HG02981 (cell line): ENCODE measurements around the gene TP53I11.

Source experiments
- ATAC-seq: cut with Tn5 transposase; IDR thresholded peaks from one replicate; pipeline ENCODE4 v1.9.1; 2021; ENCODE audit warnings: mild to moderate bottlenecking, moderate library complexity; ENCODE audit not compliant: unreplicated experiment

Gene TP53I11

GRCh38 chr11:44942029-44942955 is 8.4 kb downstream of the TP53I11 start:
- ATAC-seq = no peak

- no peak for ATAC-seq
These were observed 9.2 kb downstream of the TP53I11 start for GRCh38 chr11:44941259-44942021.

- no peak for ATAC-seq
These were observed 9.8 kb downstream of the TP53I11 start for GRCh38 chr11:44940835-44941234.

GRCh38 chr11:44940404-44940803 is 10.3 kb downstream of the TP53I11 start:
- ATAC-seq = no peak

GRCh38 chr11:44939673-44940395 is 10.8 kb downstream of the TP53I11 start:
- no peak for ATAC-seq

GRCh38 chr11:44938066-44938691 is 12.5 kb downstream of the TP53I11 start:
- ATAC-seq = no peak

- no peak for ATAC-seq
These were observed 13.6 kb downstream of the TP53I11 start for GRCh38 chr11:44936951-44937543.

- peak; percentile 59 for ATAC-seq
These were observed 14.2 kb downstream of the TP53I11 start for GRCh38 chr11:44936525-44936924.

GRCh38 chr11:44934735-44935250 is 15.9 kb downstream of the TP53I11 start:
- no peak for ATAC-seq

- ATAC-seq = no peak
These were observed 16.6 kb downstream of the TP53I11 start for GRCh38 chr11:44934110-44934509.

- no peak for ATAC-seq
These were observed 19.2 kb downstream of the TP53I11 start for GRCh38 chr11:44931466-44931865.

- ATAC-seq = no peak
These were observed 19.9 kb downstream of the TP53I11 start for GRCh38 chr11:44930588-44931302.

- ATAC-seq = no peak
These were observed 21.9 kb downstream of the TP53I11 start for GRCh38 chr11:44928816-44929215.

- ATAC-seq = no peak
These were observed 22.5 kb downstream of the TP53I11 start for GRCh38 chr11:44928144-44928543.

GRCh38 chr11:44927174-44927661 is 23.5 kb downstream of the TP53I11 start:
- no peak for ATAC-seq

- ATAC-seq = no peak
These were observed 24.6 kb downstream of the TP53I11 start for GRCh38 chr11:44926036-44926435.

GRCh38 chr11:44923806-44924205 is 26.9 kb downstream of the TP53I11 start:
- ATAC-seq = no peak

GRCh38 chr11:44923115-44923514 is 27.6 kb downstream of the TP53I11 start:
- no peak for ATAC-seq

- no peak for ATAC-seq
These were observed 30.2 kb downstream of the TP53I11 start for GRCh38 chr11:44920451-44920850.
